ENCODE measurements around the gene EPAS1. TPM values are rescaled to one million over a fixed set of nuclear protein-coding genes. Genes with fewer than 3 reads are reported as not detected.

The EPAS1 gene
- total RNA-seq, 1 experiment from 2014 or later: 146 TPM

DNA sequence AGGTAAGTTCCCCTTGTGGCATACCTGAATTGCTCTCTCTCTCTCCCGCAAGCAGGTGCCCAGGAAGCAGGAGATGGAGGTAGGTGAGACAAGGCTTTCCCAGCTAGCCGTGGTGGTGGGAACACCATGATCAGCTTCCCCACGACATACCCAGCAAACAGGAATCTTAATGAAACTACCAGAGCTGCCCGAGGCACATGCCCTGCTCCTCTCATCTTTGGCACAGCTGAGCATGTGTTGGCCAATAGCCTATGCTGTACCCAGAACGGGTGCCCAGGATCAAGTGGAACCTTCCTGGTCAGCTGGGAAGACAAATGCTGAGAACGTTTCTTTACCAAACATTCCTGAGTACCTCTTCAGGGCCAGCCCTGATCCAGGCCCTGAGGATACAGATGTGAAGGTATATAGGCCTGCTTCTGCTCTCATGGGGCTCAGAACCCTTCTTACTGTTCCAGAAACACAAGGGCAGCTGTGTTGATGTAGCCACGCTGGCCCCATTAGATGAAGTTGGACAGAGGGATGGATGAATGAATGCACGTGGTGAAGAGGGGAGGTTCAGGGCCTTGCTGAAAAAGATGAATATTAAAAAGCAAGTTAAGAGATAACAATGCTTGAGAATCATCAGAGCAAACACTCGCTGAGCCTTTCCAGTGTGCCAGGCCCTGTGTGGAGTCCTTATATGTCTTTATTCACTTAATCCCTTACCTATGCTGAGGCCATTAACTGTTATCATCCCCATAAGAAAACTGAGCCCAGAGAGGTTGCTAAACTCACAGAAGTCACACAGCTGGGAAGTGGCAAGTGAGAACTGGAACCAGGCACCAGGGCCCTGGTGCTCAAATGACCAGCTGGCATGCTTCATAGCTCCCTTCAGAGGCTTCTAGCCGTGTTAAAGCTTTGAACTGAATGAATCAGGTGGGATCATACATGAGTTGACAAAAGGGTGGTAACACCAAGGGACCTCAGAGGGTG, 113.4 kb downstream of the EPAS1 start:
- intact Hi-C loops (cut with micrococcal nuclease): no loop called here
- H3K27ac Mint-ChIP-seq (ENCODE audit: low read depth, unreplicated experiment): peak overlapping the region; percentile 82
- peaks cover 35% of the 10 kb centered on the region for H3K4me1 Mint-ChIP-seq (ENCODE audit: insufficient read depth, unreplicated experiment)

DNA sequence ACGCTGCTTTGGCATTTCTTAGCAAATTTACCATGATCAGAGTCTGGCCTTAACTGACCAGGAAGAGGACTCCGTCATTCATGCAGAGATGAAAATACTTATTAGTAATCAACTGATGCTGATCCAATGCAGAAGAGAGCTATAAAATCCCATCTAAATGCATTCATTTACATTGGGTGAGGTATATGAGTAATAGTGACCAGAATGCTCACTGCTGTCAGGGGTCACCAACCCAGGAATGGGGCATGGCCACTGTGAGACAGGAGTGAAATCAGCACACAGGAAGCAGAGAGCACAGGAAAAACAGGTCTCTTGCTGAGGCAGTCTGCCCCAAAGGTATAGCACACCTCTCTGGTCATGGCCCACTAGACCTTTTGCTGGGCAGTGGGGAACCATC, 114.0 kb downstream of the EPAS1 start:
- H3K9me3 Mint-ChIP-seq (ENCODE audit: unreplicated experiment): peaks cover 18% of the 10 kb centered on the region
- peaks cover 35% of the 10 kb centered on the region for H3K4me1 Mint-ChIP-seq (ENCODE audit: insufficient read depth, unreplicated experiment)
- DNase-seq (ENCODE audit: unreplicated experiment): no peak
- H3K36me3 Mint-ChIP-seq (ENCODE audit: insufficient read depth, unreplicated experiment): no peaks in the 10 kb centered on the region
- POLR2A ChIA-PET: interaction anchor here (0.6 to 2.1 kb wide), 3 partner anchors 15 to 74 kb away, joined by 3 to 7 read pairs (median 3); no protein-coding TSS in a partner anchor
- no peaks in the 10 kb centered on the region for H3K27me3 Mint-ChIP-seq (ENCODE audit: insufficient read depth, unreplicated experiment)
- TF ChIP-seq, protein P1, sequence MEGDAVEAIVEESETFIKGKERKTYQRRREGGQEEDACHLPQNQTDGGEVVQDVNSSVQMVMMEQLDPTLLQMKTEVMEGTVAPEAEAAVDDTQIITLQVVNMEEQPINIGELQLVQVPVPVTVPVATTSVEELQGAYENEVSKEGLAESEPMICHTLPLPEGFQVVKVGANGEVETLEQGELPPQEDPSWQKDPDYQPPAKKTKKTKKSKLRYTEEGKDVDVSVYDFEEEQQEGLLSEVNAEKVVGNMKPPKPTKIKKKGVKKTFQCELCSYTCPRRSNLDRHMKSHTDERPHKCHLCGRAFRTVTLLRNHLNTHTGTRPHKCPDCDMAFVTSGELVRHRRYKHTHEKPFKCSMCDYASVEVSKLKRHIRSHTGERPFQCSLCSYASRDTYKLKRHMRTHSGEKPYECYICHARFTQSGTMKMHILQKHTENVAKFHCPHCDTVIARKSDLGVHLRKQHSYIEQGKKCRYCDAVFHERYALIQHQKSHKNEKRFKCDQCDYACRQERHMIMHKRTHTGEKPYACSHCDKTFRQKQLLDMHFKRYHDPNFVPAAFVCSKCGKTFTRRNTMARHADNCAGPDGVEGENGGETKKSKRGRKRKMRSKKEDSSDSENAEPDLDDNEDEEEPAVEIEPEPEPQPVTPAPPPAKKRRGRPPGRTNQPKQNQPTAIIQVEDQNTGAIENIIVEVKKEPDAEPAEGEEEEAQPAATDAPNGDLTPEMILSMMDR (IDR thresholded peaks at IDR 0.05; ENCODE audit: unreplicated experiment): no peak
- H3K4me3 Mint-ChIP-seq (ENCODE audit: unreplicated experiment): no peak overlapping the region
- BruUV-seq (replicated peaks): no TSS peak
- intact Hi-C loops (cut with micrococcal nuclease): no loop called here
- no peak overlapping the region for H3K27ac Mint-ChIP-seq (ENCODE audit: low read depth, unreplicated experiment)
- CTCF ChIA-PET: interaction anchor here (0.6 to 3.4 kb wide), 2 partner anchors 45 to 50 kb away, joined by 4 to 12 read pairs; no protein-coding TSS in a partner anchor

More for the DNA sequence above, 113.4 kb downstream of the EPAS1 start:
- ChIA-PET CTCF (interaction anchor here (0.6 to 3.8 kb wide), 3 partner anchors 24 to 445 kb away, joined by 3 to 15 read pairs (median 11); no protein-coding TSS in a partner anchor), POLR2A (interaction anchor here (0.7 to 4.0 kb wide), 6 partner anchors 10 to 584 kb away, joined by 3 to 38 read pairs (median 4); no protein-coding TSS in a partner anchor)
- no peaks in the 10 kb centered on the region for H3K36me3 Mint-ChIP-seq (ENCODE audit: insufficient read depth, unreplicated experiment)
- H3K27me3 Mint-ChIP-seq (ENCODE audit: insufficient read depth, unreplicated experiment): no peaks in the 10 kb centered on the region
- H3K9me3 Mint-ChIP-seq (ENCODE audit: unreplicated experiment): peaks cover 11% of the 10 kb centered on the region
- DNase-seq (ENCODE audit: unreplicated experiment): peak; percentile 57
- no TSS peak for BruUV-seq (replicated peaks)
- TF ChIP-seq, protein P1 (IDR thresholded peaks at IDR 0.05; ENCODE audit: unreplicated experiment): no peak
- H3K4me3 Mint-ChIP-seq (ENCODE audit: unreplicated experiment): no peak overlapping the region

DNA sequence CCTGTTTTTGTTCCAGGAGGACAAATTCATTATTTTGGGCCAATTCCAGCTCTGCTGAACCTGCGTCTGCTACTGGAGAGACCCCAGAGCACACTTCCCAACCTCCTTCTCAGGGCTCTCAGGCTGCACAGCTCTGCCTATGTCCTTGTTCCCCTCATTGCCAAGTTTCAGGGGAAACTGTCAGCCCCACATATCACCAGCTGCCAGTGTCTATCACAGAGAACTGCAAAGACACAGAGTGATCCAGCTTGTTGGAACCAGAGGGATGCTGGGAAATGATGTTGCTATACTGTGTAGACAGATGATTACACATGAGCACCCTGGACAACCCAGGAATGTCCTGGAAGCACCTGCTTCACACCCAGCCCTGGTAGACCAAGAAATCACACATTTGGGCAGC, 114.8 kb downstream of the EPAS1 start:
- ChIA-PET POLR2A (interaction anchor here (0.6 to 2.1 kb wide), 3 partner anchors 16 to 74 kb away, joined by 3 to 7 read pairs (median 3); no protein-coding TSS in a partner anchor), CTCF (interaction anchor here (0.6 to 3.4 kb wide), 3 partner anchors 30 to 49 kb away, joined by 4 to 12 read pairs (median 6); no protein-coding TSS in a partner anchor)
- Mint-ChIP-seq H3K27me3 (ENCODE audit: insufficient read depth, unreplicated experiment) (no peaks in the 10 kb centered on the region), H3K4me3 (ENCODE audit: unreplicated experiment) (no peak overlapping the region), H3K4me1 (ENCODE audit: insufficient read depth, unreplicated experiment) (peaks cover 35% of the 10 kb centered on the region), H3K36me3 (ENCODE audit: insufficient read depth, unreplicated experiment) (no peaks in the 10 kb centered on the region), H3K27ac (ENCODE audit: low read depth, unreplicated experiment) (no peak overlapping the region), H3K9me3 (ENCODE audit: unreplicated experiment) (peaks cover 24% of the 10 kb centered on the region)
- BruUV-seq (replicated peaks): no TSS peak
- intact Hi-C loops (cut with micrococcal nuclease): no loop called here
- DNase-seq (ENCODE audit: unreplicated experiment): no peak
- TF ChIP-seq, protein P1 (IDR thresholded peaks at IDR 0.05; ENCODE audit: unreplicated experiment): no peak

DNA sequence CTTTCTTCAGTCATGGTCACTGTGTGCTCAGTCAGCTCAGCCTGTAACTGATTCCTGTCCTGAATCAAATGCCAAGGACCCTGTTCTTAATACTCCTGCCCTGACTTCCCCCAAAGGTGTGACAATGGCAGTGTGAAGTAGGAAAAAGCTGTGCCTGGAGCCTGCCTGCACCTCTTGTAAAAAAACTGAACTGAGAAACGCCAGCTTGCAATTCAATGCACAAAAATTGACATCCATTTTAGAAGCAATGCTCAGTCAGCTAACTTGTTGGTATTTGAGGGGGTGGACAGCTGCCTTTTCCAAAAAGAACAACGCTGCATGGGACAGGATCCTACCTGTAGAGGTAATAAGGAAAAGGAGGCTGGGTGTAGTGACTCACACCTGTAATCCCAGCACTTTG, 115.9 kb downstream of the EPAS1 start:
- no peak for DNase-seq (ENCODE audit: unreplicated experiment)
- POLR2A ChIA-PET: interaction anchor here (0.6 to 0.8 kb wide), 4 partner anchors 36 to 150 kb away, joined by 3 to 4 read pairs (median 4); no protein-coding TSS in a partner anchor
- CTCF ChIA-PET: interaction anchor here (0.6 to 3.4 kb wide), 4 partner anchors 28 to 475 kb away, joined by 3 to 12 read pairs (median 4); no protein-coding TSS in a partner anchor
- intact Hi-C loops (cut with micrococcal nuclease): no loop called here
- no peak overlapping the region for H3K27ac Mint-ChIP-seq (ENCODE audit: low read depth, unreplicated experiment)
- H3K9me3 Mint-ChIP-seq (ENCODE audit: unreplicated experiment): peaks cover 24% of the 10 kb centered on the region
- no TSS peak for BruUV-seq (replicated peaks)
- TF ChIP-seq, protein P1 (IDR thresholded peaks at IDR 0.05; ENCODE audit: unreplicated experiment): no peak
- H3K4me3 Mint-ChIP-seq (ENCODE audit: unreplicated experiment): no peak overlapping the region
- H3K4me1 Mint-ChIP-seq (ENCODE audit: insufficient read depth, unreplicated experiment): peaks cover 25% of the 10 kb centered on the region
- H3K27me3 Mint-ChIP-seq (ENCODE audit: insufficient read depth, unreplicated experiment): no peaks in the 10 kb centered on the region
- no peaks in the 10 kb centered on the region for H3K36me3 Mint-ChIP-seq (ENCODE audit: insufficient read depth, unreplicated experiment)
